ENCODE data around the gene ZNF783. TPM values are rescaled to one million over a fixed set of nuclear protein-coding genes. Genes with fewer than 3 reads are reported as not detected.

Gene ZNF783
- total and polyA plus RNA-seq, 2 donors (not counting 1 experiment from before 2014, with no cell fraction given): 38.1 to 43.8 TPM

GRCh38 chr7:149214020-149214720 lies 47.8 kb upstream of the ZNF783 start:
- no peak for ATAC-seq (ENCODE audit: low read depth)
- H3K4me3 Mint-ChIP-seq: no peak overlapping the region

More at GRCh38 chr7:149214020-149214720, 47.8 kb upstream of the ZNF783 start:
- WGBS (ENCODE audit: insufficient coverage): 97% methylated on average over 6 of the region's 7 CpGs
- Mint-ChIP-seq H3K9me3 (ENCODE audit: insufficient read depth) (no peaks in the 10 kb centered on the region), H3K27me3 (no peaks in the 10 kb centered on the region), H3K27ac (no peak overlapping the region), H3K4me1 (no peaks in the 10 kb centered on the region)
- Histone ChIP-seq H3K4me3 (ENCODE audit: control extremely low read depth in 1 of 5, extremely low read depth in 1 of 5, insufficient read depth in 1 of 5, low read depth in 2 of 5, low read length in 4 of 5) (no peak overlapping the region), H2AFZ (ENCODE audit: insufficient read depth, low read depth, low read length, poor library complexity, severe bottlenecking) (no peak overlapping the region), H4K20me1 (ENCODE audit: control insufficient read depth, insufficient read depth, low read length, poor library complexity, severe bottlenecking) (no peaks in the 10 kb centered on the region), H3K9ac (ENCODE audit: low read length) (no peak overlapping the region), H3K36me3 (replicated peaks in 1 of 2; ENCODE audit: control extremely low read depth in 1 of 2, control insufficient read depth in 1 of 2, extremely low read depth in 1 of 2, insufficient read depth in 2 of 2, low read length in 1 of 2) (peaks cover 20 to 53% of the 10 kb centered on the region in 2 experiments), H3K27me3 (replicated peaks in 1 of 4; ENCODE audit: control extremely low read depth in 1 of 4, control insufficient read depth in 3 of 4, insufficient read depth in 4 of 4, low read length in 3 of 4) (no peaks in the 10 kb centered on the region), H3K4me1 (ENCODE audit: control insufficient read depth in 2 of 2, insufficient read depth in 2 of 2, low read length in 2 of 2) (no peaks in the 10 kb centered on the region), H3K9me3 (ENCODE audit: control extremely low read depth in 1 of 3, control insufficient read depth in 2 of 3, insufficient read depth in 1 of 3, low read length in 2 of 3) (no peaks in the 10 kb centered on the region), H3K79me2 (ENCODE audit: control insufficient read depth, insufficient read depth, low read length) (no peaks in the 10 kb centered on the region), H3K4me2 (replicated peaks; ENCODE audit: low read depth, low read length, poor library complexity, severe bottlenecking) (no peak overlapping the region), H3K27ac (ENCODE audit: low read length in 2 of 2) (no peak overlapping the region)
- DNase-seq: no peak
- intact Hi-C loops (cut with micrococcal nuclease): no loop called here
- TF ChIP-seq CTCF (IDR thresholded peaks at IDR 0.05) (no peak), EZH2 (IDR thresholded peaks at IDR 0.05; ENCODE audit: borderline replicate concordance, insufficient read depth, low read depth, low read length, poor library complexity, severe bottlenecking) (no peak)
- CTCF ChIA-PET: interaction anchor here (0.7 kb wide), 1 partner anchor 19 kb away, joined by 6 read pairs; no protein-coding TSS in a partner anchor
- POLR2A ChIA-PET: no interaction called here

Data from B cell (primary cell).